Activated CD8-positive, alpha-beta memory T cell treated with anti-CD3 and anti-CD28 coated beads for 1 hour (primary cell): ENCODE measurements around the gene OR2T3.
"Not testable (repeated sequence)": the region's sequence is repeated elsewhere in the genome, so short reads cannot be mapped to it uniquely, and the experiment has no call there.

Experiments
- DNase-seq, 2 donors: peaks; one replicate each; pipeline ENCODE4 v3.0.0-alpha.2; 2020; ENCODE audit warnings: low read depth in 1 of 2; ENCODE audit errors: extremely low read depth in 1 of 2

The OR2T3 gene, protein sequence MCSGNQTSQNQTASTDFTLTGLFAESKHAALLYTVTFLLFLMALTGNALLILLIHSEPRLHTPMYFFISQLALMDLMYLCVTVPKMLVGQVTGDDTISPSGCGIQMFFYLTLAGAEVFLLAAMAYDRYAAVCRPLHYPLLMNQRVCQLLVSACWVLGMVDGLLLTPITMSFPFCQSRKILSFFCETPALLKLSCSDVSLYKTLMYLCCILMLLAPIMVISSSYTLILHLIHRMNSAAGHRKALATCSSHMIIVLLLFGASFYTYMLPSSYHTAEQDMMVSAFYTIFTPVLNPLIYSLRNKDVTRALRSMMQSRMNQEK

DNA sequence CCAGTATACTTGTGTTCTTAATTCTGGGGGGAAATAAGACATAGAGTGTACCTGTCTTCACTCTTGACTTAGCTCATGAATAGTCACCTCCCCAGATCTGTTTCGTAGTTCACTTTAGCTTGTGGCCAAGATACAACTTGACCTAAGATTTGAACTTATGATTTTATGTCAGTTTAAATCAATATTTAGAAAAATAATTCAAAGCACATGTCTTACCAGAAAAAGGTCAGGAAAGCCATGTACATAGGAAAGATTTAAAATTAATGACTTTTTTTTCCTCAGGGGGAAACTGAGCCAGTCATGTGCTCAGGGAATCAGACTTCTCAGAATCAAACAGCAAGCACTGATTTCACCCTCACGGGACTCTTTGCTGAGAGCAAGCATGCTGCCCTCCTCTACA, at the start of gene OR2T3:
Gene OR2T3 (plus strand): TSS at position 301 of the 400 bp plus-strand sequence. CDS start 0 bp downstream, at position 301.
- not testable (repeated sequence) for DNase-seq

DNA sequence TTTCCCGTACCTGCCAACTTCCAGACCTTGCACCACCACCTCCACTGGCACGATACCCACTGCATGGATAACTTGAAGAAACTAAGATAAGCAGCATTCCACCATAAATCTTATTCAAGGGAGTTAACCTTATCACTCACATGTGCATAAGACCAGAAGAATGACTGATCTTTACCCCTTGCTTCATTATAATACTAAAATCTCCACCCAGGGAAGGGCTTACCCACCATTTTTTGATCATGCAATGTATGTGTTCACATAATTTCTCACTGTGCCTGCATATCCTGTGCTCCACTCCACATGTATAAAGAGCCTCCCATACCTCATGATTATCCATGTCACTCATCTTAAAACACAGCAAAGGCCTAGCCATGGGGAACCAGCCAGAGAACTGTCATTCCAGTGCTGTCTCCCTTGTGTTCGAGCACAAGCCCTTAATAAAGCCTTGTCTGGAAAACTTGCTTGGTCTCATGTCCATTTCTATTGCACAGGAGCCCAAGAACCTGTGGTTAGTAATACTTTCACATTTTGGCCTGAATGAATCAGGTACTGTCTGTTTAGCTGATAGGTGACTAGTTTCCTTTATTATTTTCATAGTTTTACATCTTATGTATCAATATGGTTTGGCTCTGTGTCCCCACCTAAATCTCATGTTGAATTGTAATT, 45.5 kb upstream of the OR2T3 start:
- DNase-seq: not testable (repeated sequence)

DNA sequence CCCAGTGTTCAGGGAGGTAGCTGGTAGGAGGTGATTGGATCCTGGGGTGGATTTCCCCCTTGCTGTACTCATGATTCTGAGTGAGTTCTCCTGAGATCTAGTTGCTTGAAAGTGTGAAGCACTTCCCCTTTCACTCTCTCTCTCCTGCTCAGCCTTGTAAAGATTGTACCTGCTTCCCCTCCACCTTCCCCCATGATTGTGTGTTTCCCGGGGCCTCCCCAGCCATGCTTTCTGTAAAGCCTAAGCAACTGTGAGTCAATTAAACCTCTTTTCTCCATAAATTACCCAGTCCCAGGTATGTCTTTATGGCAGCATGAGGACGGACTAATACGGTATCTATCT, 45.0 kb upstream of the OR2T3 start:
- DNase-seq: not testable (repeated sequence)

GRCh38 chr1:248431683-248432082, 41.5 kb upstream of the OR2T3 start:
- DNase-seq: not testable (repeated sequence)

- DNase-seq: not testable (repeated sequence)
These were observed 41.0 kb upstream of the OR2T3 start for GRCh38 chr1:248432201-248432600.

GRCh38 chr1:248433811-248434415, 39.2 kb upstream of the OR2T3 start:
- not testable (repeated sequence) for DNase-seq

- DNase-seq: not testable (repeated sequence)
These were observed 38.2 kb upstream of the OR2T3 start for GRCh38 chr1:248434913-248435312.

GRCh38 chr1:248436303-248436702, 36.8 kb upstream of the OR2T3 start:
- not testable (repeated sequence) for DNase-seq

DNA sequence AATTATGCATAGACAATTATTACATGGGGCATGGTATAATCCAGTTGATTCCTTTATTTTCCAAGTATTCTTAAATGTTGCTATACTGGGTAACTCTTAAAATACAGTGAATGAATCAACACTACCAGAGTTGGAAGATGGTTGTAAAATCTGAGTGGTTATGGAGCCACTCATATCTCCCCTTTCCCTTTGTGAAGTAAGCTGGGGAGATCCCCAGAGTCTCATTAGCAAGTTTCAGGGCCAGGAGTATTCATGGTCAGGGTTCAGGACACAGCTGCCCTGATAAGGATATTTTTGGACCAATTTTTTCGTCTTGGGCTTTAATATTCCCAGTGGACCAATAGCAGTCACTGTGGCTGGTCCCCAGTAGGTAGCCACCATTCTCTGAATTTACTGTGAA, 34.5 kb upstream of the OR2T3 start:
- not testable (repeated sequence) for DNase-seq

- DNase-seq: not testable (repeated sequence)
These were observed 33.9 kb upstream of the OR2T3 start for GRCh38 chr1:248439283-248439682.

GRCh38 chr1:248442500-248443277, 30.5 kb upstream of the OR2T3 start:
- DNase-seq: not testable (repeated sequence)

DNA sequence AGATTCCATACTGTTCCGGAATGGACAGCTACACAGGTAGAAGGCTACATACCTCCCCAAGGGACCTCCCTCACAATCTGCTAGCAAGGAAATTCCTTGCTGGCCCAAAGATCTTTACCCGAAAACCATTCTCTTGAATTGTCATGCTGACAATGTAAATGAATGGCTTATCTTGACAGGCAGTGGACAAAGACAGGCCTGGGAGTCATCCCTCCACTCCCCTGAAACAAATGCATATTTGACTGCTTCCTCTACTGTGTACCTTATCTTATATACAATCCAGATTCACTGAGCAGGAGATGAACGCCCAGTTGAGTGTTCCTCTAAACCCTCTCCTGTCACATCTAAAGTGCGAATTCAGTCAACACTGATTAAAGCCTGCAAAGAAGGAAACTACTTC, 28.5 kb upstream of the OR2T3 start:
- not testable (repeated sequence) for DNase-seq

- not testable (repeated sequence) for DNase-seq
These were observed 27.8 kb upstream of the OR2T3 start, which contains the start of gene OR2T2 for GRCh38 chr1:248445399-248445798. TSS of gene OR2T2 (plus strand) at chr1:248445637. CDS start at chr1:248452798, 7,161 bp downstream.

DNA sequence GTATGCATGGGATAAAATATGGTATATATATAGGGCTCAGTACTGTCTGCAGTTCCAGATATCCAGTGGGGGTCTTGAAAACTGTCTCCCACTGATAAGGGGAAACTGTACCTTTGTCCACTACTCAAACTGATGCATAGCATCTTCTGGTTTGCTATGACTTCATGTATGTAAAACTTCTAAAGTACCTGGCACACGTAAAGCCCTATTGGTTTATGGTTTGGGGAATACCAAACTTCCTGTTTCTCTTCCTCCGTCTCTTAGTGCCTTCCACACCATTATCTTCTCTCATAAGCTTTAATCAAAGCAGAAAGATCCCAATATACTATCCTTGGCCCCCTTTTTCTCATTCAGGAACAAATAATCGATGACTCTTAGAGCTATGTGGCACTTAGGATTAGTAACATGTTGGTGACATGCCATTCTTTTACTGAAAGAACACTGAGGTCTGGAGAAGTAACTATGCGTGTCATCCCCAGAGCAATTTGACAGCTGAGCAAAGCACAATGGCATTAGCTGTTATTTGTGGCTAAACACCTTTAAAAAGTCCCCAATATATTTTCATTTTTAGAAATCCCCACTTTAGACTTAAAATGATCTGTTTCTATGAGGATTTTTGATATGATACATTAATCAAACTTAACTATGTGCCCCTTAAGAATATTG, 24.6 kb upstream of the OR2T3 start:
- not testable (repeated sequence) for DNase-seq

DNA sequence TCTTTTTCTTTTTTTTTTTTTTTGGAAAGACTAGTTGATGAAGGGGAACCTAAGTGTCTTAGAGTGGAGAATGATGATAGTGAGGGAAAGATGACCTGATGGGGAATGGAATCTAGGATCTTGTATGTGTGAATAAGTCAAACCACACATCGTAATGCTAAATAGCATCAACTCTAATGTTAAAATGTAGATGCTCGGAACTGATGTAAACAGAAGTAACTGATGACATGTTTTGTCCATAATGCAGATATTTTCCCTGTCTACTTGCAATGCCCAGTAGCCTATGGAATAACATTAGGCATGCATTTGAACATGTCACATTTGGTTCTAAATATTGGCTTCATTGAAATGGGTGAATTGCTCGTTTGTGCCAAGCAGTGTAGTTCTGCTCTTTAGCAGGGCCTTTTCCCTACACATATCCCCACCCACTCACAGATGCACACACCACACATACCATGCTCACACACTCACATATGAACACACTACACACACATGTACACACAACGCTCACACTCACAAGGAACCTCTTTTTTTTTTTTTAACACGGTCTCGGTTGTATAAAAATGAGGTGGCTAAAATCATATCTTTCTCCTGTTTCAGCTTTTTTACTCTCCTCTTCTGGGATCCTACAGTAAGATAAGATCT, 23.2 kb upstream of the OR2T3 start:
- not testable (repeated sequence) for DNase-seq

- DNase-seq: not testable (repeated sequence)
These were observed 22.5 kb upstream of the OR2T3 start for GRCh38 chr1:248450466-248451145.

- not testable (repeated sequence) for DNase-seq
These were observed 19.5 kb upstream of the OR2T3 start for GRCh38 chr1:248453619-248454018.

- not testable (repeated sequence) for DNase-seq
These were observed 18.1 kb upstream of the OR2T3 start for GRCh38 chr1:248455045-248455444.

GRCh38 chr1:248456635-248457034, 16.5 kb upstream of the OR2T3 start:
- not testable (repeated sequence) for DNase-seq
